Colonic mucosa (tissue), 4 donors: ENCODE results near the gene PTCH2. TPM values are rescaled to one million over a fixed set of nuclear protein-coding genes. Genes with fewer than 3 reads are reported as not detected.
A peak's percentile ranks its signal among the peaks of the same experiment; 100 is the strongest.

ENCODE experiments used
- DNase-seq: peaks from one replicate; pipeline ENCODE4 v3.0.0-alpha.2; 2020
- H3K27ac ChIP-seq: fragments of 200-600 bp; one replicate; pipeline ENCODE4 v1.8.0; 2021
- H3K27me3 ChIP-seq: fragments of 200-600 bp; one replicate; pipeline ENCODE4 v1.8.0; 2021
- H3K36me3 ChIP-seq: fragments of 200-600 bp; one replicate; pipeline ENCODE4 v1.8.0; 2021
- H3K4me1 ChIP-seq: fragments of 200-600 bp; one replicate; pipeline ENCODE4 v1.8.0; 2021; ENCODE audit warnings: mild to moderate bottlenecking
- H3K4me3 ChIP-seq: fragments of 200-600 bp; one replicate; pipeline ENCODE4 v1.8.0; 2021
- H3K9ac ChIP-seq, 2 donors: one replicate each; pipeline ENCODE4 v1.7.0; 2013; ENCODE audit warnings: control low read depth in 2 of 2, low read depth in 2 of 2, low read length in 2 of 2
- H3K9me3 ChIP-seq: fragments of 200-600 bp; one replicate; pipeline ENCODE4 v1.8.0; 2021
- CTCF ChIP-seq: fragments of 200-600 bp; IDR thresholded peaks from one replicate; pipeline ENCODE4 v1.8.0; 2022; ENCODE audit warnings: antibody characterized with exemption, mild to moderate bottlenecking
- intact Hi-C: fragments of 100-400 bp; cut with DNase I; formaldehyde crosslinking; loops from one replicate; pipeline ENCODE4 v1.14.1; 2022
- total RNA-seq, 2 donors: library from RNA; stranded (reverse); fragmentation: NEBNext Ultra II Directional in 1 of 2; extraction: Animal tissue kit (Norgen Biotek cat#: 25700) in 1 of 2; gene quantifications; one replicate each; pipeline ENCODE4 v1.2.1, GENCODE V29; 2021
- donor health status: healthy.
- donor health status: DM: no; HTN: no; CAD: no.
- donor health status: DM: no; HTN: no; CAD: no.

PTCH2 gene
- total RNA-seq: under 1 TPM; 0.48 to 0.52 TPM

- peak within 1 kb of the TSS; percentile 43 for H3K4me3 ChIP-seq
- H3K4me1 ChIP-seq: no peaks in the 10 kb centered on the region
- peak; percentile 51 for DNase-seq
- no peak within 1 kb of the TSS for H3K27ac ChIP-seq
- no peaks in the 10 kb centered on the region for H3K9me3 ChIP-seq
- H3K36me3 ChIP-seq: no peaks in the 10 kb centered on the region
- no peaks in the 10 kb centered on the region for H3K27me3 ChIP-seq
- peak within 1 kb of the TSS; percentile 14 to 39 for H3K9ac ChIP-seq
- no peak for TF ChIP-seq CTCF
- intact Hi-C loops: no loop called here
These were observed at the start of gene PTCH2 for GRCh38 chr1:44842862-44843655. Gene PTCH2, minus strand, starts transcription at chr1:44843253. Its CDS starts 321 bp downstream, at chr1:44842932.

- Histone ChIP-seq H3K9me3 (no peaks in the 10 kb centered on the region), H3K9ac (no peak overlapping the region), H3K27me3 (no peaks in the 10 kb centered on the region), H3K27ac (no peak overlapping the region), H3K36me3 (no peaks in the 10 kb centered on the region), H3K4me3 (no peak overlapping the region), H3K4me1 (no peaks in the 10 kb centered on the region)
- intact Hi-C loops: no loop called here
- no peak for TF ChIP-seq CTCF
- no peak for DNase-seq
These were observed 47.0 kb upstream of the PTCH2 start for GRCh38 chr1:44890007-44890406.

GRCh38 chr1:44885406-44885805, 42.4 kb upstream of the PTCH2 start:
- no peaks in the 10 kb centered on the region for H3K36me3 ChIP-seq
- DNase-seq: no peak
- no peak overlapping the region for H3K9ac ChIP-seq
- no peaks in the 10 kb centered on the region for H3K4me1 ChIP-seq
- H3K9me3 ChIP-seq: no peaks in the 10 kb centered on the region
- no peak for TF ChIP-seq CTCF
- intact Hi-C loops: no loop called here
- no peak overlapping the region for H3K27ac ChIP-seq
- no peaks in the 10 kb centered on the region for H3K27me3 ChIP-seq
- no peak overlapping the region for H3K4me3 ChIP-seq

- H3K27me3 ChIP-seq: no peaks in the 10 kb centered on the region
- no peaks in the 10 kb centered on the region for H3K4me1 ChIP-seq
- H3K9me3 ChIP-seq: no peaks in the 10 kb centered on the region
- TF ChIP-seq CTCF: no peak
- H3K9ac ChIP-seq: no peak overlapping the region
- no peak for DNase-seq
- intact Hi-C loops: no loop called here
- no peak overlapping the region for H3K27ac ChIP-seq
- no peak overlapping the region for H3K4me3 ChIP-seq
- H3K36me3 ChIP-seq: no peaks in the 10 kb centered on the region
These were observed 41.7 kb upstream of the PTCH2 start for GRCh38 chr1:44884746-44885145.

GRCh38 chr1:44881011-44881632, 38.1 kb upstream of the PTCH2 start:
- Histone ChIP-seq H3K27ac (no peak overlapping the region), H3K4me3 (no peak overlapping the region), H3K9me3 (no peaks in the 10 kb centered on the region), H3K9ac (no peak overlapping the region), H3K27me3 (no peaks in the 10 kb centered on the region), H3K36me3 (no peaks in the 10 kb centered on the region), H3K4me1 (no peaks in the 10 kb centered on the region)
- intact Hi-C loops: no loop called here
- DNase-seq: no peak
- TF ChIP-seq CTCF: no peak
